AG04449 (cell line): Measurements from ENCODE around the gene CD200R1L.
A peak's percentile ranks its signal among the peaks of the same experiment; 100 is the strongest.

Experiments used
- CTCF ChIA-PET: fragments of 350-600 bp; formaldehyde crosslinking; extraction: SDS; loops from one replicate; lab custom pipeline; 2021; ENCODE audit warnings: antibody characterized with exemption; lab: Yijun Ruan, JAX
- POLR2A ChIA-PET: fragments of 400-600, 350-600 bp; formaldehyde crosslinking; extraction: SDS; loops from one replicate; lab custom pipeline; 2020; ENCODE audit warnings: antibody characterized with exemption, inconsistent platforms; lab: Yijun Ruan, JAX
- DNase-seq: peaks from one replicate; pipeline ENCODE4 v3.0.0-alpha.2; 2010; ENCODE audit warnings: low read depth, low spot score
- H3K4me3 ChIP-seq: 2 replicates; pipeline ENCODE4 v1.5.1; 2011; ENCODE audit warnings: low read depth, mild to moderate bottlenecking, control low read depth, low read length
- TF ChIP-seq, protein P1 (sequence below): IDR thresholded peaks from one replicate; pipeline ENCODE4 v1.5.1; 2011; ENCODE audit warnings: mild to moderate bottlenecking, moderate library complexity, low read length, control low read depth, inconsistent platforms; ENCODE audit not compliant: insufficient read depth; ENCODE audit errors: missing control alignments

Gene CD200R1L

GRCh38 chr3:112777811-112778210, 68.9 kb downstream of the CD200R1L start:
- ChIA-PET CTCF (interaction anchor here (1.4 to 7.2 kb wide), 2 partner anchors 36 to 135 kb away, joined by 7 to 36 read pairs; no protein-coding TSS in a partner anchor), POLR2A (interaction anchor here (1.0 to 1.9 kb wide), 4 partner anchors 33 to 124 kb away, joined by 3 to 9 read pairs (median 5); no protein-coding TSS in a partner anchor)

DNA sequence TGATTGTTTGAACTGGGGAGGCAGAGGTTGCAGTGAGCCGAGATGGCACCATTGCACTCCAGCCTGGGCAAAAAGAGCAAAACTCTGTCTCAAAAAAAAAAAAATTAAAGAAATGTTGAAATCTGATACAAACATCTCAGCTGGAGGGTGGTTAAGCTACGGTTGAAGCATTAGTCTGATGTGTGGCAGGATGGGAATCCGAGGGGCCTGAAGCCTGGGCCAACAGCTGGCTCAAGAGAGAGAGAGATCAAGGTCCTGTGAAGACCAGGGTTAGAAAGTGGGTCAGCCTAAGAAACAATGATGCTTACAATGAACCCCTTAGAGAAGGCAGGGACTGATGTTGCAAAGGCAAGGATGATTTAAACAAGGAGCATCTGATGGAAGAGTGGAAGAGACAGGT, 69.8 kb downstream of the CD200R1L start:
- CTCF ChIA-PET: interaction anchor here (2.3 to 7.2 kb wide), 2 partner anchors 37 to 134 kb away, joined by 8 to 36 read pairs; no protein-coding TSS in a partner anchor

More at GRCh38 chr3:112777811-112778210, 68.9 kb downstream of the CD200R1L start:
- TF ChIP-seq, protein P1, sequence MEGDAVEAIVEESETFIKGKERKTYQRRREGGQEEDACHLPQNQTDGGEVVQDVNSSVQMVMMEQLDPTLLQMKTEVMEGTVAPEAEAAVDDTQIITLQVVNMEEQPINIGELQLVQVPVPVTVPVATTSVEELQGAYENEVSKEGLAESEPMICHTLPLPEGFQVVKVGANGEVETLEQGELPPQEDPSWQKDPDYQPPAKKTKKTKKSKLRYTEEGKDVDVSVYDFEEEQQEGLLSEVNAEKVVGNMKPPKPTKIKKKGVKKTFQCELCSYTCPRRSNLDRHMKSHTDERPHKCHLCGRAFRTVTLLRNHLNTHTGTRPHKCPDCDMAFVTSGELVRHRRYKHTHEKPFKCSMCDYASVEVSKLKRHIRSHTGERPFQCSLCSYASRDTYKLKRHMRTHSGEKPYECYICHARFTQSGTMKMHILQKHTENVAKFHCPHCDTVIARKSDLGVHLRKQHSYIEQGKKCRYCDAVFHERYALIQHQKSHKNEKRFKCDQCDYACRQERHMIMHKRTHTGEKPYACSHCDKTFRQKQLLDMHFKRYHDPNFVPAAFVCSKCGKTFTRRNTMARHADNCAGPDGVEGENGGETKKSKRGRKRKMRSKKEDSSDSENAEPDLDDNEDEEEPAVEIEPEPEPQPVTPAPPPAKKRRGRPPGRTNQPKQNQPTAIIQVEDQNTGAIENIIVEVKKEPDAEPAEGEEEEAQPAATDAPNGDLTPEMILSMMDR: no peak
- H3K4me3 ChIP-seq: no peak overlapping the region
- no peak for DNase-seq

DNA sequence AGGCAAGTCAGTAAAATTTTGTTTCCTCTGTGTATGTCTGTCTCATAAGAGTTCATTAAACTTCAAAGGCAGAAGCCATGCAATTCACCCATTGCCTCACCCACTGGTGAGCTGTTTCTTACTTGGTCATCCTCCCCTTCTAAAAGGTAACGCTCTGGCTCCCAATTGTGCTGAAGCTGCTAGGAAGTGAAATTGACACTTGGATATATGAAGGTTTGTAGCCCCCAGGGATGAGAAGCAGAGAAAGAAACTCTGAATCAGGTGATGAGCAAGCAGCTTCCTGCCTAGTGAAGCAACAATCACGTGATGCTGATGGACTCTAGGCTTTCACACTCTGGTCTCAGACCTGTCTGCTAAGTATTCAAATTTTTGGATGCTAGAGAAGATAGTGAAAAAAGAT, 70.7 kb downstream of the CD200R1L start:
- CTCF ChIA-PET: interaction anchor here (1.4 to 7.2 kb wide), 3 partner anchors 38 to 133 kb away, joined by 7 to 36 read pairs (median 8); no protein-coding TSS in a partner anchor
- DNase-seq: no peak
- TF ChIP-seq, protein P1: no peak
- POLR2A ChIA-PET: interaction anchor here (0.7 to 3.4 kb wide), 5 partner anchors 38 to 134 kb away, joined by 3 to 16 read pairs (median 5); no protein-coding TSS in a partner anchor
- H3K4me3 ChIP-seq: no peak overlapping the region

More for the DNA sequence above, 69.8 kb downstream of the CD200R1L start:
- no peak overlapping the region for H3K4me3 ChIP-seq
- DNase-seq: no peak
- TF ChIP-seq, protein P1: no peak
- POLR2A ChIA-PET: interaction anchor here (0.6 to 3.4 kb wide), 3 partner anchors 9 to 135 kb away, joined by 3 to 16 read pairs (median 3); no protein-coding TSS in a partner anchor

DNA sequence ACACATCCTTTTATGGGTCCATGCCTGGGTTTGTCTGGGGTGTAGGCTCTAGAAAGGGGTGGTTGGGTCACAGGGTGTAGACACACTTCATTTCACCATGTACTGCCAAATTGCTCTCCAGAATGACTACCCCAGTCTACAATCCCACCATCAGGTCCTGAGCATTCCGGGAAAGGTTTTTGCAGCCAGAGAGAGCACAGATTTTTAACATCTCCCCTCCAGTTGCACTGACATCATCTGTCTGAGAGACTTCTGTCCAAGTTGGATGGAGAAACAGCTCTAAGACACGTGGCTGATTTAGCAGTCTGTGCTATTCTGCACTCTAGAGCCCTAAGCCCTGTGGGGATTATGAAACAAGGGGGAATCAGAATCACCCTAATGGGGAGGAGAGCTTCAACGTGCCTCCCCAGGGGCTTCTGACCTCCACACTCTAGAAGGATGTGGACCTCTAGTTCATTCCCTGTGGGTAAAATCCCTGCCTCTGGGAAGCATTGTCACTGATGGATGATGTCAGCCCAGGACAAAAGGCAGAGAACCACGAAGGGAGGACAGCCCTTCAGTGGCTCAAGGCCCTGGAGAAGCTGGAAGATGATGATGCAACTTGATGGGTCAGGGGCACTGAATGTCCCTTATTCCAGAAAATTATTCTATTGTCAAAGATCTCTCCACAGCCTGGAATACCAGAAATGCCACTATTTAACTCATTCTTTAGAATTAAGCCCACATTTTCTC, 71.5 kb downstream of the CD200R1L start:
- peak; percentile 61 for DNase-seq
- ChIA-PET CTCF (interaction anchor here (0.9 to 7.2 kb wide), 7 partner anchors 8 to 132 kb away, joined by 3 to 36 read pairs (median 6); no protein-coding TSS in a partner anchor), POLR2A (interaction anchor here (0.6 to 3.4 kb wide), 7 partner anchors 11 to 122 kb away, joined by 3 to 16 read pairs (median 4); no protein-coding TSS in a partner anchor)
- TF ChIP-seq, protein P1: no peak
- H3K4me3 ChIP-seq: no peak overlapping the region

DNA sequence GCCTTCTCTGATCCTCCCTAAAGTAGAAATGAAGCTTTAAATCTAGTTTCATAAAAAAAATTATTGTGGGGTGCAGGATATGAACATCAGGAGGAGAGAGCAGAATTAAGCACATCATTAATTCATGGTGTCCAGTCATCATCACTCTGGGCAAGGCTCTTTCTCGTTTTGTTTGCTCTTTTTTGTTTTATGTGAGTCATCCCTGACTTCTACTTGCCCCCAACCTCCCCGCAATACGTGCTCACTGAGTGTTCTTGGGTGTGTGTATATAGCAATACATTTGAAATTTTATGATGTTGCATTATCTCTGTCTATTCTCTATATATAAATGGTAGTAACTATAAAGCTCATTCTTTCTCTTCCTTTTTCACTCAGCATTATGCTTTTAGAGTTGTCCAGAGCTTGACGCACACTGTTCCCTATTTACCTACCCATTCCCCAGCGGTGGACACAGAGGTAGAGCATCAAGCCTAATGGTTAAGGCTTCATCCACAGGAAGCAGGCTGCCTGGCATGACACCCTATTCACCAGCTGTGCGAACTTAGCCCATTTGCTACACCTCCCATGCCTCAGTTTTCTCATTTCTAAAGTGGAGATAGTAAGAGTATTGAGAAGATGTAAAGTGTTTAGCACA, 72.3 kb downstream of the CD200R1L start:
- POLR2A ChIA-PET: interaction anchor here (0.6 to 3.4 kb wide), 5 partner anchors 11 to 121 kb away, joined by 3 to 16 read pairs (median 4); no protein-coding TSS in a partner anchor
- H3K4me3 ChIP-seq: no peak overlapping the region
- CTCF ChIA-PET: interaction anchor here (0.9 to 7.2 kb wide), 6 partner anchors 8 to 131 kb away, joined by 3 to 36 read pairs (median 6); no protein-coding TSS in a partner anchor
- peak; percentile 69 for DNase-seq
- TF ChIP-seq, protein P1: no peak
